HEK293T (cell line): ENCODE data around the gene ARMC2.

Experiments
- ARNT ChIP-seq: fragments of 450-650 bp; IDR thresholded peaks from 2 replicates; pipeline ENCODE4 v1.6.1; 2017; ENCODE audit warnings: mild to moderate bottlenecking
- ELF4 ChIP-seq: fragments of 450-650 bp; IDR thresholded peaks from 2 replicates; pipeline ENCODE4 v1.6.1; 2017; ENCODE audit warnings: antibody characterized with exemption
- FOXA1 ChIP-seq: fragments of 450-650 bp; IDR thresholded peaks from 2 replicates; pipeline ENCODE4 v1.6.1; 2016; ENCODE audit warnings: mild to moderate bottlenecking
- LEF1 ChIP-seq: fragments of 450-650 bp; IDR thresholded peaks from 2 replicates; pipeline ENCODE4 v1.6.1; 2017; ENCODE audit warnings: mild to moderate bottlenecking, borderline replicate concordance
- NFRKB ChIP-seq: fragments of 450-650 bp; IDR thresholded peaks from 2 replicates; pipeline ENCODE4 v1.6.1; 2016; ENCODE audit warnings: mild to moderate bottlenecking, moderate library complexity
- PKNOX1 ChIP-seq: fragments of 450-650 bp; IDR thresholded peaks from 2 replicates; pipeline ENCODE4 v1.6.1; 2016
- SP1 ChIP-seq: fragments of 450-650 bp; IDR thresholded peaks from 2 replicates; pipeline ENCODE4 v1.6.1; 2017
- SUZ12 ChIP-seq: fragments of 450-650 bp; IDR thresholded peaks from 2 replicates; pipeline ENCODE4 v1.6.1; 2016; ENCODE audit warnings: mild to moderate bottlenecking
- TARDBP ChIP-seq: fragments of 450-650 bp; IDR thresholded peaks from 2 replicates; pipeline ENCODE4 v1.6.1; 2016

GRCh38 chr6:108947114-108947854, 99.1 kb downstream of the ARMC2 start:
- TF ChIP-seq FOXA1: no peak
- TF ChIP-seq LEF1: no peak
- TF ChIP-seq SUZ12: no peak
- no peak for TF ChIP-seq NFRKB
- TF ChIP-seq ARNT: no peak
- TF ChIP-seq TARDBP: no peak
- TF ChIP-seq ELF4: no peak
- TF ChIP-seq SP1: no peak
- no peak for TF ChIP-seq PKNOX1
